Measurements from ENCODE around the gene BARX1.

Gene BARX1

GRCh38 chr9:93950619-93951601 lies 4.2 kb downstream of the BARX1 start:
- no peaks in the 10 kb centered on the region for H3K9me3 ChIP-seq (ENCODE audit: insufficient read depth, low read length)
- no peak overlapping the region for H3K4me2 ChIP-seq (ENCODE audit: low read depth, low read length, poor library complexity, severe bottlenecking)
- no peak overlapping the region for H2AFZ ChIP-seq (ENCODE audit: low read depth, low read length, severe bottlenecking)
- H3K27ac ChIP-seq (ENCODE audit: low read depth, low read length): no peak overlapping the region
- H3K4me3 ChIP-seq (ENCODE audit: insufficient read depth, low read length, poor library complexity, severe bottlenecking): no peak overlapping the region
- no peaks in the 10 kb centered on the region for H3F3A ChIP-seq (ENCODE audit: insufficient read depth)
- no peak overlapping the region for H3K9ac ChIP-seq (ENCODE audit: low read length)
- H3K36me3 ChIP-seq (ENCODE audit: low read length): no peaks in the 10 kb centered on the region
- no peaks in the 10 kb centered on the region for H3K79me2 ChIP-seq (ENCODE audit: insufficient read depth, low read length)
- H3K27me3 ChIP-seq (ENCODE audit: low read length): no peaks in the 10 kb centered on the region
- H4K20me1 ChIP-seq (ENCODE audit: low read depth, low read length): no peaks in the 10 kb centered on the region
- TF ChIP-seq CTCF (IDR thresholded peaks at IDR 0.05; ENCODE audit: insufficient read depth, low read length, poor library complexity, severe bottlenecking) (no peak), EZH2phosphoT487 (conservative IDR thresholded peaks at IDR 0.05; ENCODE audit: low read length) (no peak)
- H3K9me2 ChIP-seq (replicated peaks; ENCODE audit: insufficient read depth, low read length): no peaks in the 10 kb centered on the region

- Histone ChIP-seq H3K4me3 (ENCODE audit: insufficient read depth, low read length, poor library complexity, severe bottlenecking) (no peak overlapping the region), H3K79me2 (ENCODE audit: insufficient read depth, low read length) (no peaks in the 10 kb centered on the region), H3K27ac (ENCODE audit: low read depth, low read length) (no peak overlapping the region), H3K36me3 (ENCODE audit: low read length) (no peaks in the 10 kb centered on the region), H3K9ac (ENCODE audit: low read length) (no peak overlapping the region), H3F3A (ENCODE audit: insufficient read depth) (no peaks in the 10 kb centered on the region), H4K20me1 (ENCODE audit: low read depth, low read length) (no peaks in the 10 kb centered on the region), H3K27me3 (ENCODE audit: low read length) (no peaks in the 10 kb centered on the region), H3K9me3 (ENCODE audit: insufficient read depth, low read length) (no peaks in the 10 kb centered on the region), H3K4me2 (ENCODE audit: low read depth, low read length, poor library complexity, severe bottlenecking) (no peak overlapping the region), H3K9me2 (replicated peaks; ENCODE audit: insufficient read depth, low read length) (no peaks in the 10 kb centered on the region), H2AFZ (ENCODE audit: low read depth, low read length, severe bottlenecking) (no peak overlapping the region)
- TF ChIP-seq CTCF (IDR thresholded peaks at IDR 0.05; ENCODE audit: insufficient read depth, low read length, poor library complexity, severe bottlenecking): no peak
- no peak for TF ChIP-seq EZH2phosphoT487 (conservative IDR thresholded peaks at IDR 0.05; ENCODE audit: low read length)
Observed at GRCh38 chr9:93949694-93950449, 5.3 kb downstream of the BARX1 start.

GRCh38 chr9:93949073-93949693 lies 6.0 kb downstream of the BARX1 start:
- H3F3A ChIP-seq (ENCODE audit: insufficient read depth): no peaks in the 10 kb centered on the region
- H3K9me3 ChIP-seq (ENCODE audit: insufficient read depth, low read length): no peaks in the 10 kb centered on the region
- TF ChIP-seq EZH2phosphoT487 (conservative IDR thresholded peaks at IDR 0.05; ENCODE audit: low read length) (no peak), CTCF (IDR thresholded peaks at IDR 0.05; ENCODE audit: insufficient read depth, low read length, poor library complexity, severe bottlenecking) (no peak)
- no peak overlapping the region for H3K4me2 ChIP-seq (ENCODE audit: low read depth, low read length, poor library complexity, severe bottlenecking)
- H3K9ac ChIP-seq (ENCODE audit: low read length): no peak overlapping the region
- no peaks in the 10 kb centered on the region for H3K9me2 ChIP-seq (replicated peaks; ENCODE audit: insufficient read depth, low read length)
- no peaks in the 10 kb centered on the region for H3K79me2 ChIP-seq (ENCODE audit: insufficient read depth, low read length)
- no peaks in the 10 kb centered on the region for H4K20me1 ChIP-seq (ENCODE audit: low read depth, low read length)
- no peak overlapping the region for H3K27ac ChIP-seq (ENCODE audit: low read depth, low read length)
- H3K36me3 ChIP-seq (ENCODE audit: low read length): no peaks in the 10 kb centered on the region
- no peak overlapping the region for H3K4me3 ChIP-seq (ENCODE audit: insufficient read depth, low read length, poor library complexity, severe bottlenecking)
- no peak overlapping the region for H2AFZ ChIP-seq (ENCODE audit: low read depth, low read length, severe bottlenecking)
- no peaks in the 10 kb centered on the region for H3K27me3 ChIP-seq (ENCODE audit: low read length)
